RWPE2 (cell line): Measurements from ENCODE around the gene ITGAV.

ENCODE experiments used
- ATAC-seq: fragments of 200-7000 bp; cut with Tn5 transposase; 3 replicates; pipeline ENCODE4 v1.9.1; 2021; ENCODE audit warnings: low read depth
- DNase-seq: peaks from one replicate; pipeline ENCODE4 v3.0.0-alpha.2; 2020; ENCODE audit warnings: low spot score
- H3K27ac ChIP-seq: fragments of 450-650 bp; 2 replicates; pipeline ENCODE4 v1.5.1; 2017; ENCODE audit warnings: mild to moderate bottlenecking; ENCODE audit not compliant: poor library complexity, severe bottlenecking
- H3K27me3 ChIP-seq: fragments of 250-450 bp; sonication (Bioruptor Pico); 2 replicates; pipeline ENCODE4 v1.5.1; 2021; ENCODE audit warnings: mild to moderate bottlenecking, moderate library complexity; ENCODE audit not compliant: insufficient read depth, poor library complexity, severe bottlenecking
- H3K36me3 ChIP-seq: fragments of 250-450 bp; sonication (Bioruptor Pico); 2 replicates; pipeline ENCODE4 v1.5.1; 2020; ENCODE audit warnings: low read depth, mild to moderate bottlenecking, moderate library complexity
- H3K4me1 ChIP-seq: fragments of 250-450 bp; sonication (Bioruptor Pico); 2 replicates; pipeline ENCODE4 v1.5.1; 2021; ENCODE audit warnings: mild to moderate bottlenecking, moderate library complexity; ENCODE audit not compliant: insufficient read depth, poor library complexity, severe bottlenecking
- H3K4me3 ChIP-seq: fragments of 250-450 bp; sonication (Bioruptor Pico); 2 replicates; pipeline ENCODE4 v1.5.1; 2021; ENCODE audit warnings: mild to moderate bottlenecking, moderate library complexity; ENCODE audit not compliant: severe bottlenecking
- H3K9me3 ChIP-seq: fragments of 250-450 bp; sonication (Bioruptor Pico); 2 replicates; pipeline ENCODE4 v1.5.1; 2021; ENCODE audit warnings: mild to moderate bottlenecking, moderate library complexity; ENCODE audit not compliant: severe bottlenecking
- TF ChIP-seq, protein P1 (sequence below): fragments of 450-650 bp; IDR thresholded peaks from one replicate; pipeline ENCODE4 v1.5.1; 2017; ENCODE audit warnings: mild to moderate bottlenecking, moderate library complexity; ENCODE audit not compliant: poor library complexity, severe bottlenecking

Gene ITGAV

DNA sequence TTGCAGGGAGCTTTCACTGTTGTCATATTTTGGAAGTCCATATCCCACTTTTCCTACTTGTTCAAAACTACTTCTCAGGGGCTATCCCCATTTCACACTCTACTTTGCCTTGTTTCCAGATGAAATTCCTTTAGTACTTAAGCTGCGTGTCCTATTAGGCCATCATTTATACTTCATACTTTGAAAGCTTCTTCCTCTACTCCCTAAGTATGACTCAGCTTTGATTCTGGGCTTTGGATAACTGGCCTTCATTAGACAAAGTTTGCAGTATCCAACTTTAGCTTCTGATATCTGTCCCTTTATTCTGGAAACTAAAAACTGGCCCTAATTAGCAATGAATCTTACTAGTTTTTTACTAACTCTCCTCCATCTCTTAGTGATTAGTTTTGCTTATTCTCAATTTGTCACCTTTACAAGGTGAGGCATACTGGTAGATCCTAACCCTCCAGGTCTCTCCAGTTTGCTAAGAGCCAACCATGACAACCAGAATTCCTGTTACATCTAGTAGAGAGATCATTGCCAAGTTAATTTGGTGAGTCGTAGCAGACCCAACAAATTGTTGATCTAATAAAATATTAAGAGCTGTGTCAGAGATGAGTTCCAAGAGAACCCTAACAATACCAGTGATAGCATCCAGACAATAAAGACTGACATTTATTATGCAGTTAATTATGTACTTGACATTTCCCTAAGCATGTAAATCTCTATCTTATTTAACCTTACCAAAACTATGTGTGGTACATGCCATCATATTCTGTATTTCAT lies 31.2 kb upstream of the ITGAV start:
- no peaks in the 10 kb centered on the region for H3K27me3 ChIP-seq
- ATAC-seq: no peak; the same call in 2 of the 3 replicates
- no peak overlapping the region for H3K27ac ChIP-seq
- TF ChIP-seq, protein P1, sequence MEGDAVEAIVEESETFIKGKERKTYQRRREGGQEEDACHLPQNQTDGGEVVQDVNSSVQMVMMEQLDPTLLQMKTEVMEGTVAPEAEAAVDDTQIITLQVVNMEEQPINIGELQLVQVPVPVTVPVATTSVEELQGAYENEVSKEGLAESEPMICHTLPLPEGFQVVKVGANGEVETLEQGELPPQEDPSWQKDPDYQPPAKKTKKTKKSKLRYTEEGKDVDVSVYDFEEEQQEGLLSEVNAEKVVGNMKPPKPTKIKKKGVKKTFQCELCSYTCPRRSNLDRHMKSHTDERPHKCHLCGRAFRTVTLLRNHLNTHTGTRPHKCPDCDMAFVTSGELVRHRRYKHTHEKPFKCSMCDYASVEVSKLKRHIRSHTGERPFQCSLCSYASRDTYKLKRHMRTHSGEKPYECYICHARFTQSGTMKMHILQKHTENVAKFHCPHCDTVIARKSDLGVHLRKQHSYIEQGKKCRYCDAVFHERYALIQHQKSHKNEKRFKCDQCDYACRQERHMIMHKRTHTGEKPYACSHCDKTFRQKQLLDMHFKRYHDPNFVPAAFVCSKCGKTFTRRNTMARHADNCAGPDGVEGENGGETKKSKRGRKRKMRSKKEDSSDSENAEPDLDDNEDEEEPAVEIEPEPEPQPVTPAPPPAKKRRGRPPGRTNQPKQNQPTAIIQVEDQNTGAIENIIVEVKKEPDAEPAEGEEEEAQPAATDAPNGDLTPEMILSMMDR: no peak
- no peak for DNase-seq
- no peaks in the 10 kb centered on the region for H3K36me3 ChIP-seq
- H3K4me3 ChIP-seq: no peak overlapping the region
- no peaks in the 10 kb centered on the region for H3K9me3 ChIP-seq
- H3K4me1 ChIP-seq: no peaks in the 10 kb centered on the region

DNA sequence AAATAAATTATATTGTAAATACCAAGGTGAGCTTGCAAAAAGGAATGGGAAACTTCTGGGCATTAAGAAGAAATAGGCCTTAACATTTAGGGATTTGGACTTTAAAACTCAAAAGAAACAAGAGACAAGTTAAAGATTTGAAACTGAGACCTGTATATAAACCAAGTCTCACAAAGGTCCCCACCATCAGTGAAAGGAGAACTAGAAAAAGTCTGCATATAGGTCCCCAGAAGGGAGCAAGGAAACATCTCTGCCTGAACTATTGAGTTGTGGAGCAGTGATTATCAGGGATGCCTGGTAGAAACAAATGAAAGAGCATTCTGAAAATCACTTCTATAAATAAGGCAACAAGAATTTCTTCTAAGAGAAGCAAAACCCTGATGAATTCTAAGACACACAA lies 30.5 kb upstream of the ITGAV start:
- H3K27ac ChIP-seq: no peak overlapping the region

DNA sequence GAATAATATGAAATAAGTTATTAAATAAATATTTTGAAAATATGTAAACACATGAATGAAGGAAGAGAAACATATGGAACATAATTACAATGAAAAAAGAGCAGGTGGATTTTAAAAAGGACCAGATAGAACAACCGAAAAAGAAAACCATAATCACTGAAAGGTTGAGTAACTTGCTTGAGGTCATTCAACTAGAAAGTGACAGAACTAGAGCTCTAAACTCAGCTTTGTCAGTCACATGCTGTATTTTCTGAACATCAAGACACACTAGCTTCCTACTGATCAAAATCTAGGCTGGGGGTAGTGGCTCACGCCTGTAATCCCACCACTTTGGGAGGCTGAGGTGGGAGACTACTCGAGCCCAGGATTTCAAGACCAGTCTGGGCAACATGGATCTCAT lies 30.0 kb upstream of the ITGAV start:
- H3K4me3 ChIP-seq: no peak overlapping the region
- H3K27ac ChIP-seq: no peak overlapping the region
- no peaks in the 10 kb centered on the region for H3K36me3 ChIP-seq
- DNase-seq (no peak), ATAC-seq (no peak)
- no peaks in the 10 kb centered on the region for H3K27me3 ChIP-seq
- H3K9me3 ChIP-seq: no peaks in the 10 kb centered on the region
- no peaks in the 10 kb centered on the region for H3K4me1 ChIP-seq
- TF ChIP-seq, protein P1: no peak

More for the DNA sequence above, 30.5 kb upstream of the ITGAV start:
- TF ChIP-seq, protein P1: no peak
- ATAC-seq (no peak), DNase-seq (no peak)
- Histone ChIP-seq H3K36me3 (no peaks in the 10 kb centered on the region), H3K4me1 (no peaks in the 10 kb centered on the region), H3K4me3 (no peak overlapping the region), H3K9me3 (no peaks in the 10 kb centered on the region), H3K27me3 (no peaks in the 10 kb centered on the region)

DNA sequence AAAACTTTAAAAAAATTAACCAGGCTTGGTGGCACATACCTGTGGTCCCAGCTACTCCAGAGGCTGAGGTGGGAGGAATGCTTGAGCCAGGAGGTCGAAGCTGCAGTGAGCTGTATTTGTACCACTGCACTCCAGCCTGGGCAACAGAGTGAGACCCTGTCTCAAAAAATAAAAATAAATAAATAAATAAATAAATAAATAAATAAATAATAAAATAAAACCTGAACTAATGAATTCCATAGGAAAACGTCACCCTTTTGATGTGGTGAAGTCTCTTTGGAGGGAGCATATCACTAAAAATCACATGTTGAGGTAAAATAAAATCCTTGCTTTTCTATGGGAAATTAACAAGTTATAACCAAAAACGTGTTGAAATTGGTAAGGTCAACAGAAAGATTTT lies 29.6 kb upstream of the ITGAV start:
- TF ChIP-seq, protein P1: no peak
- ATAC-seq: no peak
- Histone ChIP-seq H3K36me3 (no peaks in the 10 kb centered on the region), H3K9me3 (no peaks in the 10 kb centered on the region), H3K27me3 (no peaks in the 10 kb centered on the region), H3K27ac (no peak overlapping the region), H3K4me3 (no peak overlapping the region), H3K4me1 (no peaks in the 10 kb centered on the region)
- DNase-seq: no peak
